GM23248 (cell line): ENCODE results near the gene BAIAP2L2. TPM values are rescaled to one million over a fixed set of nuclear protein-coding genes. Genes with fewer than 3 reads are reported as not detected.
A peak's percentile ranks its signal among the peaks of the same experiment; 100 is the strongest.

ENCODE experiments used
- DNase-seq: peaks from one replicate; pipeline ENCODE4 v3.0.0-alpha.2; 2015
- H2AFZ ChIP-seq: fragments of 200-600 bp; sonication (generic); 2 replicates; pipeline ENCODE4 v1.6.1; 2016; ENCODE audit warnings: antibody characterized with exemption
- H3F3A ChIP-seq: fragments of 200-600 bp; sonication (generic); 2 replicates; pipeline ENCODE4 v1.6.1; 2016; ENCODE audit warnings: mild to moderate bottlenecking, antibody characterized with exemption, mixed run types; ENCODE audit not compliant: insufficient read depth
- H3K27ac ChIP-seq: fragments of 200-600 bp; sonication (generic); 2 replicates; pipeline ENCODE4 v1.5.1; 2016; ENCODE audit warnings: mild to moderate bottlenecking
- H3K27me3 ChIP-seq: fragments of 200-600 bp; sonication (generic); replicated peaks from 2 replicates; pipeline ENCODE4 v1.6.1; 2016; ENCODE audit warnings: mild to moderate bottlenecking; ENCODE audit not compliant: insufficient read depth
- H3K36me3 ChIP-seq: fragments of 200-600 bp; sonication (generic); 2 replicates; pipeline ENCODE4 v1.6.1; 2016; ENCODE audit warnings: low read depth, mild to moderate bottlenecking
- H3K4me1 ChIP-seq: fragments of 200-600 bp; sonication (generic); 2 replicates; pipeline ENCODE4 v1.6.1; 2016; ENCODE audit warnings: mild to moderate bottlenecking; ENCODE audit not compliant: insufficient read depth
- H3K4me2 ChIP-seq: fragments of 200-600 bp; sonication (generic); one replicate; pipeline ENCODE4 v1.6.1; 2016; ENCODE audit warnings: mild to moderate bottlenecking; ENCODE audit not compliant: unreplicated experiment
- H3K4me3 ChIP-seq: fragments of 200-600 bp; sonication (generic); 2 replicates; pipeline ENCODE4 v1.5.1; 2016; ENCODE audit warnings: mild to moderate bottlenecking
- H3K79me2 ChIP-seq: fragments of 200-600 bp; sonication (generic); 2 replicates; pipeline ENCODE4 v1.6.1; 2016; ENCODE audit warnings: mild to moderate bottlenecking; ENCODE audit not compliant: insufficient read depth
- H3K9ac ChIP-seq: fragments of 200-600 bp; sonication (generic); 2 replicates; pipeline ENCODE4 v1.6.1; 2016; ENCODE audit warnings: mild to moderate bottlenecking
- H3K9me2 ChIP-seq: fragments of 200-600 bp; sonication (generic); 2 replicates; pipeline ENCODE4 v1.6.1; 2016; ENCODE audit warnings: mixed run types, mild to moderate bottlenecking, moderate library complexity; ENCODE audit not compliant: insufficient read depth
- H3K9me3 ChIP-seq: fragments of 200-600 bp; sonication (generic); one replicate; pipeline ENCODE4 v1.6.1; 2017; ENCODE audit warnings: low read depth
- H4K20me1 ChIP-seq: fragments of 200-600 bp; sonication (generic); 2 replicates; pipeline ENCODE4 v1.6.0; 2016; ENCODE audit not compliant: insufficient read depth
- EZH2 ChIP-seq: fragments of 200-600 bp; sonication (generic); IDR thresholded peaks from 2 replicates; pipeline ENCODE4 v1.6.1; 2018; ENCODE audit warnings: antibody characterized with exemption, mild to moderate bottlenecking; ENCODE audit not compliant: insufficient read depth, poor library complexity, severe bottlenecking
- EZH2phosphoT487 ChIP-seq: fragments of 200-600 bp; sonication (generic); IDR thresholded peaks from 2 replicates; pipeline ENCODE4 v1.6.1; 2018; ENCODE audit warnings: antibody characterized with exemption, moderate library complexity, mild to moderate bottlenecking, low read depth; ENCODE audit not compliant: insufficient read depth
- WGBS, 2 experiments: methylation state at CpG; one replicate each; pipeline ENCODE4 v1.1.6; 2015 to 2017; ENCODE audit warnings: low lambda C conversion rate in 2 of 2, low coverage in 1 of 2; ENCODE audit errors: missing lambda C conversion rate in 2 of 2; 5-methylcytosine and 5-hydroxymethylcytosine counted together
- in situ Hi-C: fragments of 300-500 bp; cut with MboI; formaldehyde crosslinking; loops from 2 replicates; pipeline ENCODE4 v1.15.0; 2020
- polyA plus RNA-seq: library from polyadenylated mRNA; unstranded; fragments of >200 nt; fragmentation: Nextera tagmentation; extraction: Ambion mirVana; gene quantifications from 2 replicates; pipeline ENCODE4 v1.2.1, GENCODE V29; 2016
- total RNA-seq: library from RNA; depleted of rRNA; stranded (reverse); fragments of >200 nt; shearing (Covaris generic); gene quantifications from 2 replicates; pipeline ENCODE4 v1.2.3, GENCODE V29; 2014

BAIAP2L2 gene
- total and polyA plus RNA-seq, 2 experiments from 2014 or later = 12.6 to 13.4 TPM

- Histone ChIP-seq H3K4me1 (peaks cover 10% of the 10 kb centered on the region), H2AFZ (peak overlapping the region; percentile 42)
Observed at GRCh38 chr22:38098410-38099249, 11.9 kb downstream of the BAIAP2L2 start.

GRCh38 chr22:38097557-38098409 lies 12.7 kb downstream of the BAIAP2L2 start:
- 44 to 47% methylated on average over 16 to 30 of the region's 32 CpGs for WGBS, 2 experiments
- Histone ChIP-seq H3K9me3 (no peaks in the 10 kb centered on the region), H3K9me2 (no peaks in the 10 kb centered on the region), H3K27ac (peak overlapping the region; percentile 28; the same call in 1 of the 2 replicates), H3K79me2 (no peaks in the 10 kb centered on the region), H3K36me3 (no peaks in the 10 kb centered on the region), H3K27me3 (no peaks in the 10 kb centered on the region), H3K9ac (0 out of 2 replicates have a peak overlapping the region, but pooled peaks have one; percentile 22), H3K4me3 (no peak overlapping the region), H3K4me1 (peaks cover 10% of the 10 kb centered on the region), H3F3A (0 out of 2 replicates have a peak, but pooled peaks cover 3% of the 10 kb centered on the region), H3K4me2 (no peak overlapping the region), H2AFZ (no peak overlapping the region), H4K20me1 (no peaks in the 10 kb centered on the region)
- DNase-seq = peak; percentile 40
- in situ Hi-C loops = no loop called here
- no peak for TF ChIP-seq EZH2
- TF ChIP-seq EZH2phosphoT487 = no peak

More at GRCh38 chr22:38098410-38099249, 11.9 kb downstream of the BAIAP2L2 start:
- H3F3A ChIP-seq = 0 out of 2 replicates have a peak, but pooled peaks cover 3% of the 10 kb centered on the region
- H3K27ac ChIP-seq = peak overlapping the region; percentile 28; the same call in 1 of the 2 replicates
- DNase-seq = peak; percentile 74
- no peak for TF ChIP-seq EZH2
- TF ChIP-seq EZH2phosphoT487 = no peak
- H3K4me2 ChIP-seq = peak overlapping the region; percentile 41
- H3K36me3 ChIP-seq = no peaks in the 10 kb centered on the region
- H3K27me3 ChIP-seq = no peaks in the 10 kb centered on the region
- H3K4me3 ChIP-seq = no peak overlapping the region
- H3K9me2 ChIP-seq = no peaks in the 10 kb centered on the region
- H3K79me2 ChIP-seq = no peaks in the 10 kb centered on the region
- in situ Hi-C loops = no loop called here
- no peaks in the 10 kb centered on the region for H4K20me1 ChIP-seq
- no peaks in the 10 kb centered on the region for H3K9me3 ChIP-seq
- H3K9ac ChIP-seq = 0 out of 2 replicates have a peak overlapping the region, but pooled peaks have one; percentile 22
- WGBS, 2 experiments = 34 to 35% methylated on average over 9 of the region's 9 CpGs

GRCh38 chr22:38097058-38097457 lies 13.4 kb downstream of the BAIAP2L2 start:
- H3K79me2 ChIP-seq = no peaks in the 10 kb centered on the region
- in situ Hi-C loops = no loop called here
- H3K27ac ChIP-seq = no peak overlapping the region
- no peaks in the 10 kb centered on the region for H4K20me1 ChIP-seq
- no peak for TF ChIP-seq EZH2phosphoT487
- no peak for TF ChIP-seq EZH2
- H3F3A ChIP-seq = 0 out of 2 replicates have a peak, but pooled peaks cover 3% of the 10 kb centered on the region
- no peak overlapping the region for H3K4me2 ChIP-seq
- H3K9me3 ChIP-seq = no peaks in the 10 kb centered on the region
- H2AFZ ChIP-seq = no peak overlapping the region
- no peaks in the 10 kb centered on the region for H3K27me3 ChIP-seq
- H3K9ac ChIP-seq = no peak overlapping the region
- H3K4me1 ChIP-seq = peaks cover 10% of the 10 kb centered on the region
- WGBS, 2 experiments = 81 to 86% methylated on average over 6 to 15 of the region's 15 CpGs
- H3K9me2 ChIP-seq = no peaks in the 10 kb centered on the region
- H3K4me3 ChIP-seq = no peak overlapping the region
- H3K36me3 ChIP-seq = no peaks in the 10 kb centered on the region
- no peak for DNase-seq

- in situ Hi-C loops = no loop called here
- Histone ChIP-seq H3K36me3 (no peaks in the 10 kb centered on the region), H3K9ac (no peak overlapping the region), H4K20me1 (no peaks in the 10 kb centered on the region), H3K9me2 (no peaks in the 10 kb centered on the region), H3K9me3 (no peaks in the 10 kb centered on the region), H3K4me2 (no peak overlapping the region), H3K27me3 (no peaks in the 10 kb centered on the region), H3K27ac (no peak overlapping the region), H3K4me1 (no peaks in the 10 kb centered on the region), H2AFZ (no peak overlapping the region), H3K4me3 (no peak overlapping the region), H3K79me2 (no peaks in the 10 kb centered on the region), H3F3A (peaks cover 9% of the 10 kb centered on the region; the same call in 1 of the 2 replicates)
- DNase-seq = no peak
- TF ChIP-seq EZH2 (no peak), EZH2phosphoT487 (no peak)
- 29 to 44% methylated on average over 10 to 24 of the region's 34 CpGs for WGBS, 2 experiments
Observed at GRCh38 chr22:38089474-38089851, 21.0 kb downstream of the BAIAP2L2 start.
